ENCODE results near the gene DNAH1. TPM values are rescaled to one million over a fixed set of nuclear protein-coding genes. Genes with fewer than 3 reads are reported as not detected.

DNAH1 gene
- total RNA-seq, 1 donor from 2014 or later, result 1.2 TPM

- DNase-seq (ENCODE audit: low spot score in 2 of 2) (no peak), FAIRE-seq (no peak)
Observed at GRCh38 chr3:52398670-52399081, 82.6 kb downstream of the DNAH1 start.

GRCh38 chr3:52399131-52399530 is 83.0 kb downstream of the DNAH1 start:
- FAIRE-seq (no peak), DNase-seq (ENCODE audit: low spot score in 2 of 2) (no peak)

- DNase-seq (ENCODE audit: low spot score in 2 of 2) (no peak), FAIRE-seq (no peak)
Observed at GRCh38 chr3:52399593-52399992, 83.5 kb downstream of the DNAH1 start.

GRCh38 chr3:52400275-52400793 is 84.2 kb downstream of the DNAH1 start:
- no peak for DNase-seq (ENCODE audit: low spot score in 2 of 2)
- no peak for FAIRE-seq

- no peak for FAIRE-seq
- no peak for DNase-seq (ENCODE audit: low spot score in 2 of 2)
Observed at GRCh38 chr3:52401021-52401420, 84.9 kb downstream of the DNAH1 start.

GRCh38 chr3:52401551-52401950 is 85.4 kb downstream of the DNAH1 start:
- DNase-seq (ENCODE audit: low spot score in 2 of 2) (no peak), FAIRE-seq (no peak)

- FAIRE-seq (no peak), DNase-seq (ENCODE audit: low spot score in 2 of 2) (no peak)
Observed at GRCh38 chr3:52402101-52402521, 86.0 kb downstream of the DNAH1 start.

- no peak for DNase-seq (ENCODE audit: low spot score in 2 of 2)
- FAIRE-seq, result no peak
Observed at GRCh38 chr3:52402706-52403270, 86.7 kb downstream of the DNAH1 start.

- DNase-seq (ENCODE audit: low spot score in 2 of 2) (no peak), FAIRE-seq (no peak)
Observed at GRCh38 chr3:52403271-52403841, 87.2 kb downstream of the DNAH1 start.

GRCh38 chr3:52403955-52404354 is 87.8 kb downstream of the DNAH1 start:
- no peak for FAIRE-seq
- no peak for DNase-seq (ENCODE audit: low spot score in 2 of 2)

GRCh38 chr3:52404391-52404790 is 88.3 kb downstream of the DNAH1 start:
- DNase-seq (ENCODE audit: low spot score in 2 of 2) (no peak), FAIRE-seq (no peak)

GRCh38 chr3:52405066-52405465 is 88.9 kb downstream of the DNAH1 start:
- no peak for DNase-seq (ENCODE audit: low spot score in 2 of 2)
- no peak for FAIRE-seq

- FAIRE-seq (no peak), DNase-seq (ENCODE audit: low spot score in 2 of 2) (no peak)
Observed at GRCh38 chr3:52405601-52406110, 89.5 kb downstream of the DNAH1 start.

GRCh38 chr3:52406231-52406661 is 90.1 kb downstream of the DNAH1 start:
- FAIRE-seq (no peak), DNase-seq (ENCODE audit: low spot score in 2 of 2) (no peak)

- FAIRE-seq, result no peak
Observed at GRCh38 chr3:52406791-52407510, 90.8 kb downstream of the DNAH1 start.

GRCh38 chr3:52407779-52408178 is 91.7 kb downstream of the DNAH1 start:
- FAIRE-seq, result no peak

More at GRCh38 chr3:52406791-52407510, 90.8 kb downstream of the DNAH1 start:
- no peak for DNase-seq (ENCODE audit: low spot score in 2 of 2)

GRCh38 chr3:52408466-52408865 is 92.3 kb downstream of the DNAH1 start:
- peak in 1 of 2 donors; percentile 9 for DNase-seq (ENCODE audit: low spot score in 2 of 2)
- FAIRE-seq, result no peak

More at GRCh38 chr3:52407779-52408178, 91.7 kb downstream of the DNAH1 start:
- no peak for DNase-seq (ENCODE audit: low spot score in 2 of 2)

GRCh38 chr3:52415800-52416199 is 99.7 kb downstream of the DNAH1 start:
- FAIRE-seq (no peak), DNase-seq (ENCODE audit: low spot score in 2 of 2) (no peak)

GRCh38 chr3:52420388-52420787 is 104.3 kb downstream of the DNAH1 start:
- DNase-seq (ENCODE audit: low spot score in 2 of 2) (no peak), FAIRE-seq (no peak)

- no peak for FAIRE-seq
- DNase-seq (ENCODE audit: low spot score in 2 of 2), result no peak
Observed at GRCh38 chr3:52422669-52423068, 106.5 kb downstream of the DNAH1 start.

- DNase-seq (ENCODE audit: low spot score in 2 of 2), result no peak
- FAIRE-seq, result no peak
Observed at GRCh38 chr3:52423173-52423572, 107.1 kb downstream of the DNAH1 start.

All from frontal cortex (tissue), 4 donors.